Liver (tissue), 9 donors: ENCODE measurements around the gene CCND1. TPM values are rescaled to one million over a fixed set of nuclear protein-coding genes. Genes with fewer than 3 reads are reported as not detected.

Experiments used
- DNase-seq: peaks from one replicate; pipeline ENCODE4 v3.0.0-alpha.2; 2017; ENCODE audit warnings: low spot score
- H3K27ac ChIP-seq, 2 donors: one replicate each; pipeline ENCODE4 v1.7.0; 2013; ENCODE audit warnings: inconsistent platforms in 2 of 2, low read length in 2 of 2, control low read depth in 1 of 2, low read depth in 1 of 2, mild to moderate bottlenecking in 1 of 2
- H3K27me3 ChIP-seq, 4 donors: one replicate each; pipeline versions ENCODE4 v1.6.1 to v1.7.0; 2013; ENCODE audit warnings: low read length in 3 of 4, inconsistent platforms in 1 of 4, mild to moderate bottlenecking in 1 of 4, moderate library complexity in 1 of 4; ENCODE audit not compliant: control insufficient read depth in 4 of 4, insufficient read depth in 4 of 4
- H3K36me3 ChIP-seq, 4 donors: one replicate each; pipeline versions ENCODE4 v1.6.1 to v1.7.0; 2013; ENCODE audit warnings: low read length in 3 of 4, mild to moderate bottlenecking in 3 of 4, low read depth in 1 of 4, moderate library complexity in 1 of 4; ENCODE audit not compliant: control insufficient read depth in 4 of 4, insufficient read depth in 3 of 4
- H3K4me1 ChIP-seq, 4 donors: one replicate each; pipeline versions ENCODE4 v1.6.1 to v1.7.0; 2013; ENCODE audit warnings: low read length in 3 of 4, mild to moderate bottlenecking in 3 of 4, moderate library complexity in 1 of 4; ENCODE audit not compliant: control insufficient read depth in 4 of 4, insufficient read depth in 4 of 4
- H3K4me3 ChIP-seq, 3 donors: one replicate each; pipeline versions ENCODE4 v1.6.1 to v1.7.0; 2013; ENCODE audit warnings: low read length in 3 of 3, control low read depth in 1 of 3, low read depth in 1 of 3, mild to moderate bottlenecking in 1 of 3
- H3K9ac ChIP-seq, 2 donors: one replicate each; pipeline ENCODE4 v1.7.0; 2013; ENCODE audit warnings: low read length in 2 of 2, mild to moderate bottlenecking in 2 of 2, moderate library complexity in 2 of 2, control low read depth in 1 of 2, low read depth in 1 of 2
- H3K9me3 ChIP-seq, 4 donors: one replicate each; pipeline versions ENCODE4 v1.6.1 to v1.7.0; 2013; ENCODE audit warnings: low read length in 3 of 4; ENCODE audit not compliant: control insufficient read depth in 4 of 4
- CTCF ChIP-seq: fragments of 150-350 bp; IDR thresholded peaks from 2 replicates; pipeline ENCODE4 v1.5.1; 2017; ENCODE audit warnings: improper control_type of control experiment, low read depth, low read length; ENCODE audit not compliant: missing input control
- EGR1 ChIP-seq, 2 donors: IDR thresholded peaks; 2 replicates each; pipeline ENCODE4 v1.6.1; 2016 to 2018; ENCODE audit warnings: antibody characterized with exemption in 2 of 2, low read depth in 2 of 2
- FOXA1 ChIP-seq: IDR thresholded peaks from 2 replicates; pipeline ENCODE4 v1.6.1; 2016; ENCODE audit warnings: antibody characterized with exemption
- FOXA2 ChIP-seq: IDR thresholded peaks from 2 replicates; pipeline ENCODE4 v1.6.1; 2016; ENCODE audit warnings: antibody characterized with exemption
- GABPA ChIP-seq, 2 donors: IDR thresholded peaks in 1 of 2; conservative IDR thresholded peaks in 1 of 2; 2 replicates each; pipeline ENCODE4 v1.6.1; 2016; ENCODE audit warnings: antibody characterized with exemption in 2 of 2, mild to moderate bottlenecking in 1 of 2, moderate library complexity in 1 of 2
- HNF4A ChIP-seq, 2 donors: conservative IDR thresholded peaks; 2 replicates each; pipeline ENCODE4 v1.6.1; 2016; ENCODE audit warnings: antibody characterized with exemption in 2 of 2, mild to moderate bottlenecking in 2 of 2
- HNF4G ChIP-seq: IDR thresholded peaks from 2 replicates; pipeline ENCODE4 v1.6.1; 2016; ENCODE audit warnings: antibody characterized with exemption
- JUND ChIP-seq, 2 donors: IDR thresholded peaks; 2 replicates each; pipeline ENCODE4 v1.6.1; 2016; ENCODE audit warnings: antibody characterized with exemption in 2 of 2
- MAX ChIP-seq: IDR thresholded peaks from 2 replicates; pipeline ENCODE4 v1.6.1; 2016; ENCODE audit warnings: antibody characterized with exemption
- NR2F2 ChIP-seq: IDR thresholded peaks from 2 replicates; pipeline ENCODE4 v1.6.1; 2016; ENCODE audit warnings: antibody characterized with exemption
- RAD21 ChIP-seq, 2 donors: IDR thresholded peaks; 2 replicates each; pipeline ENCODE4 v1.6.1; 2016; ENCODE audit warnings: antibody characterized with exemption in 2 of 2, mild to moderate bottlenecking in 2 of 2
- REST ChIP-seq: IDR thresholded peaks from 2 replicates; pipeline ENCODE4 v1.6.1; 2016; ENCODE audit warnings: antibody characterized with exemption, mild to moderate bottlenecking
- RXRA ChIP-seq, 2 donors: IDR thresholded peaks; 2 replicates each; pipeline ENCODE4 v1.6.1; 2017 to 2018; ENCODE audit warnings: antibody characterized with exemption in 2 of 2, mild to moderate bottlenecking in 1 of 2
- SP1 ChIP-seq: IDR thresholded peaks from 2 replicates; pipeline ENCODE4 v1.6.1; 2018; ENCODE audit warnings: antibody characterized with exemption, mild to moderate bottlenecking
- TAF1 ChIP-seq: conservative IDR thresholded peaks from 2 replicates; pipeline ENCODE4 v1.6.1; 2016; ENCODE audit warnings: antibody characterized with exemption, mild to moderate bottlenecking
- WGBS: extraction: QIAGEN DNeasy Blood & Tissue Kit; methylation state at CpG from one replicate; pipeline ENCODE4 v1.1.7; 2013; 5-methylcytosine and 5-hydroxymethylcytosine counted together
- polyA plus RNA-seq, 2 donors: library from polyadenylated mRNA; stranded (reverse) in 1 of 2; unstranded in 1 of 2; fragments of 200-250 nt in 1 of 2; fragments of >200 nt in 1 of 2; fragmentation: Nextera tagmentation in 1 of 2; extraction: Ambion mirVana in 1 of 2; gene quantifications; one replicate each; pipeline versions ENCODE4 v1.2.1 to v1.2.3, GENCODE V29; 2013 to 2015
- total RNA-seq, 2 donors: library from RNA; depleted of rRNA; stranded (reverse); fragments of >200 nt; gene quantifications; one replicate each; pipeline ENCODE4 v1.2.3, GENCODE V29; 2014
- TF ChIP-seq, protein P1 (sequence below): IDR thresholded peaks from 2 replicates; pipeline ENCODE4 v1.6.1; 2016; ENCODE audit warnings: antibody characterized with exemption
- donor health status: healthy.
- donor health status: healthy.
- donor health status: healthy.
- donor health status: healthy.
- donor health status: healthy.

Gene CCND1
- total and polyA plus RNA-seq, 4 donors = 28.9 to 100 (median 53.3) TPM

DNA sequence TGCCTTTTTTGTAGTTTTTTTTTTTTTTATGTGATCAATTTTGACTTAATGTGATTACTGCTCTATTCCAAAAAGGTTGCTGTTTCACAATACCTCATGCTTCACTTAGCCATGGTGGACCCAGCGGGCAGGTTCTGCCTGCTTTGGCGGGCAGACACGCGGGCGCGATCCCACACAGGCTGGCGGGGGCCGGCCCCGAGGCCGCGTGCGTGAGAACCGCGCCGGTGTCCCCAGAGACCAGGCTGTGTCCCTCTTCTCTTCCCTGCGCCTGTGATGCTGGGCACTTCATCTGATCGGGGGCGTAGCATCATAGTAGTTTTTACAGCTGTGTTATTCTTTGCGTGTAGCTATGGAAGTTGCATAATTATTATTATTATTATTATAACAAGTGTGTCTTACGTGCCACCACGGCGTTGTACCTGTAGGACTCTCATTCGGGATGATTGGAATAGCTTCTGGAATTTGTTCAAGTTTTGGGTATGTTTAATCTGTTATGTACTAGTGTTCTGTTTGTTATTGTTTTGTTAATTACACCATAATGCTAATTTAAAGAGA is 12.5 kb downstream of the CCND1 start:
- Histone ChIP-seq H3K9me3 (no peaks in the 10 kb centered on the region), H3K4me3 (no peak overlapping the region), H3K4me1 (peaks cover 0 to 6% (median 4%) of the 10 kb centered on the region in 4 donors), H3K9ac (no peak overlapping the region), H3K36me3 (peaks cover 8 to 45% (median 36%) of the 10 kb centered on the region in 4 donors), H3K27ac (no peak overlapping the region), H3K27me3 (no peaks in the 10 kb centered on the region)
- WGBS = 95% methylated on average over 23 of the region's 23 CpGs
- no peak for DNase-seq
- TF ChIP-seq HNF4G (no peak), FOXA1 (no peak), RAD21 (IDR thresholded peaks at IDR 0.05) (no peak), MAX (no peak), JUND (IDR thresholded peaks at IDR 0.05) (no peak), NR2F2 (no peak), REST (no peak), EGR1 (IDR thresholded peaks at IDR 0.05; ENCODE audit: low read depth in 2 of 2) (no peak)

- no peaks in the 10 kb centered on the region for H3K27me3 ChIP-seq
- no peaks in the 10 kb centered on the region for H3K9me3 ChIP-seq
- WGBS = 71% methylated on average over 38 of the region's 38 CpGs
- H3K4me3 ChIP-seq = no peak overlapping the region
- no peak for DNase-seq
- TF ChIP-seq TAF1 (no peak), RXRA (IDR thresholded peaks at IDR 0.05) (no peak), SP1 (no peak), HNF4A (conservative IDR thresholded peaks at IDR 0.05) (no peak), CTCF (no peak), JUND (IDR thresholded peaks at IDR 0.05) (no peak), NR2F2 (no peak), GABPA (IDR thresholded peaks at IDR 0.05 in 1 of 2, conservative IDR thresholded peaks at IDR 0.05 in 1 of 2) (no peak), REST (no peak), FOXA2 (no peak)
- TF ChIP-seq, protein P1, sequence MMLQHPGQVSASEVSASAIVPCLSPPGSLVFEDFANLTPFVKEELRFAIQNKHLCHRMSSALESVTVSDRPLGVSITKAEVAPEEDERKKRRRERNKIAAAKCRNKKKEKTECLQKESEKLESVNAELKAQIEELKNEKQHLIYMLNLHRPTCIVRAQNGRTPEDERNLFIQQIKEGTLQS = no peak
- no peak overlapping the region for H3K9ac ChIP-seq
- H3K27ac ChIP-seq = no peak overlapping the region
- peaks cover 8 to 40% (median 33%) of the 10 kb centered on the region in 4 donors for H3K36me3 ChIP-seq
- peaks cover 0 to 6% (median 4%) of the 10 kb centered on the region in 4 donors for H3K4me1 ChIP-seq
Measured at GRCh38 chr11:69654001-69654659, 13.2 kb downstream of the CCND1 start.
